Psoas muscle (tissue), 8 donors: Measurements from ENCODE around the gene ROPN1B. TPM values are rescaled to one million over a fixed set of nuclear protein-coding genes. Genes with fewer than 3 reads are reported as not detected.

Source experiments
- ATAC-seq, 4 donors: fragments of 200-7000 bp; cut with Tn5 transposase; one replicate each; pipeline ENCODE4 v1.9.1; 2020; ENCODE audit warnings: moderate library complexity in 3 of 4, mild to moderate bottlenecking in 2 of 4
- DNase-seq, 2 donors: peaks; one replicate each; pipeline ENCODE4 v3.0.0-alpha.2; 2020
- H3K27ac ChIP-seq: fragments of 200-600 bp; one replicate; pipeline ENCODE4 v1.8.0; 2022
- H3K27me3 ChIP-seq, 3 donors: fragments of 200-600 bp in 1 of 3; one replicate each; pipeline versions ENCODE4 v1.6.1 to v1.8.0; 2013 to 2022; ENCODE audit warnings: low read length in 2 of 3, mild to moderate bottlenecking in 2 of 3, moderate library complexity in 1 of 3; ENCODE audit not compliant: insufficient read depth in 3 of 3
- H3K36me3 ChIP-seq, 2 donors: fragments of 200-600 bp in 1 of 2; one replicate each; pipeline versions ENCODE4 v1.6.1 to v1.8.0; 2013 to 2022; ENCODE audit warnings: low read depth in 1 of 2, mild to moderate bottlenecking in 1 of 2, moderate library complexity in 1 of 2; ENCODE audit not compliant: insufficient read depth in 1 of 2
- H3K4me1 ChIP-seq: fragments of 200-600 bp; one replicate; pipeline ENCODE4 v1.8.0; 2022
- H3K4me3 ChIP-seq: fragments of 200-600 bp; one replicate; pipeline ENCODE4 v1.8.0; 2022; ENCODE audit warnings: mild to moderate bottlenecking
- H3K9me3 ChIP-seq: fragments of 200-600 bp; one replicate; pipeline ENCODE4 v1.8.0; 2022
- WGBS, 3 donors: extraction: QIAGEN DNeasy Blood & Tissue Kit; methylation state at CpG; one replicate each; pipeline versions ENCODE4 v1.1.6 to v1.1.7; 2013; 5-methylcytosine and 5-hydroxymethylcytosine counted together
- intact Hi-C, 2 donors: fragments of 100-400 bp; cut with DNase I; formaldehyde crosslinking; loops; one replicate each; pipeline versions ENCODE4 v1.11.0 to v1.14.2; 2022
- polyA plus RNA-seq, 3 donors: library from polyadenylated mRNA; stranded (reverse); fragments of 200-250 nt; gene quantifications; one replicate each; pipeline ENCODE4 v1.2.3, GENCODE V29; 2013
- total RNA-seq, 4 donors: library from RNA; stranded (reverse); fragmentation: NEBNext Ultra II Directional in 2 of 4; extraction: Animal tissue kit (Norgen Biotek cat#: 25700) in 2 of 4; gene quantifications; one replicate each; pipeline versions ENCODE4 v1.2.1 to v1.2.4, GENCODE V29; 2021 to 2023
- TF ChIP-seq, protein P1 (sequence below): fragments of 200-600 bp; IDR thresholded peaks from one replicate; pipeline ENCODE4 v1.8.0; 2022; ENCODE audit warnings: antibody characterized with exemption
- donor health status: healthy with polysubstance abuse.
- donor health status: DM: no; HTN: no; CAD: no; lungs with moderate emphysema.
- donor health status: Bipolar disorder and iron deficiency.
- donor health status: healthy.
- donor health status: DM: yes; HTN: yes; CAD: no.
- donor health status: DM: no; HTN: no; CAD: no.
- donor health status: DM: no; HTN: no; CAD: no.
- donor health status: DM: yes; HTN: yes; CAD: no.

ROPN1B gene
- total and polyA plus RNA-seq, 7 donors: 0.13 to 0.46 (median 0.36) TPM; not detected in 2

DNA sequence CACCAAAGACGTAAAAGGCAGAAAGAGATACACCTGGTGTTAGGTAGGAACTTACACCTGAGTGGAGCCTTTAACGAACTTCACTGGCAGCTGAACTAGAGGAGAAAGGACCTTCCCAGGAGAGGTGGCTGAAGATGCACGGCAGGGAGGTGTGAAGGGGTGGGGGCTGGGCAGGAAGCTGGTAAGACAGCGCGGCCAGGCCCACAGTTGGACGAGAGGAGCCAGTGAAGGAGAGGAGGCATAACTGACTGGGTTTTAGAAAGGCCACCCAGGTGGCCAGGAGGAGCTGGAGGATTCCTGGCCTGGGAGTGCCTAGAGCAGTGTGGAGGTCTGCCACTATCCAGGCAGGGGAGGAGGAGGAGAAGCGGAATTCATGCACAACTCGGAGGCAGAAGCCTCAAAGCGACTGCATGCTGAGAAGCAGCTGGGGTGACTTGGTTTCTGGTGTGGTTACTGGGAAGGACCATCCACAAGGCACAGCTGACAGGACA lies 63.0 kb downstream of the ROPN1B start:
- 82 to 85% (median 83%) methylated on average over 9 of the region's 9 CpGs for WGBS, 3 donors
- DNase-seq: no peak
- Histone ChIP-seq H3K27ac (no peak overlapping the region), H3K36me3 (peaks cover 0 to 30% of the 10 kb centered on the region in 2 donors), H3K27me3 (no peaks in the 10 kb centered on the region), H3K9me3 (peaks cover 3% of the 10 kb centered on the region), H3K4me1 (no peaks in the 10 kb centered on the region), H3K4me3 (no peak overlapping the region)
- TF ChIP-seq, protein P1, sequence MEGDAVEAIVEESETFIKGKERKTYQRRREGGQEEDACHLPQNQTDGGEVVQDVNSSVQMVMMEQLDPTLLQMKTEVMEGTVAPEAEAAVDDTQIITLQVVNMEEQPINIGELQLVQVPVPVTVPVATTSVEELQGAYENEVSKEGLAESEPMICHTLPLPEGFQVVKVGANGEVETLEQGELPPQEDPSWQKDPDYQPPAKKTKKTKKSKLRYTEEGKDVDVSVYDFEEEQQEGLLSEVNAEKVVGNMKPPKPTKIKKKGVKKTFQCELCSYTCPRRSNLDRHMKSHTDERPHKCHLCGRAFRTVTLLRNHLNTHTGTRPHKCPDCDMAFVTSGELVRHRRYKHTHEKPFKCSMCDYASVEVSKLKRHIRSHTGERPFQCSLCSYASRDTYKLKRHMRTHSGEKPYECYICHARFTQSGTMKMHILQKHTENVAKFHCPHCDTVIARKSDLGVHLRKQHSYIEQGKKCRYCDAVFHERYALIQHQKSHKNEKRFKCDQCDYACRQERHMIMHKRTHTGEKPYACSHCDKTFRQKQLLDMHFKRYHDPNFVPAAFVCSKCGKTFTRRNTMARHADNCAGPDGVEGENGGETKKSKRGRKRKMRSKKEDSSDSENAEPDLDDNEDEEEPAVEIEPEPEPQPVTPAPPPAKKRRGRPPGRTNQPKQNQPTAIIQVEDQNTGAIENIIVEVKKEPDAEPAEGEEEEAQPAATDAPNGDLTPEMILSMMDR: no peak
- ATAC-seq: no peak
- intact Hi-C loops: no loop called here

Other genes starting within 250 kb of the ROPN1B start
- 10 to 100 TPM; 37.5 to 58.9 (median 45.3) TPM for gene SLC41A3, start 114.9 kb downstream of the ROPN1B start, total RNA-seq
- 10 to 100 TPM; 28.7 to 36.9 (median 34.7) TPM for gene SLC41A3, start 114.9 kb downstream of the ROPN1B start, polyA plus RNA-seq
- gene ALDH1L1, start 211.4 kb downstream of the ROPN1B start, total RNA-seq: 100 to 1,000 TPM in 1 of 4 donors, 10 to 100 TPM in 3; 34.5 to 121 (median 62.7) TPM
- 10 to 100 TPM; 12.9 to 40.1 (median 21.6) TPM for gene ALDH1L1, start 211.4 kb downstream of the ROPN1B start, polyA plus RNA-seq